DOHH2 (cell line): Measurements from ENCODE around the gene USP17L20.
"Not testable (repeated sequence)": the region's sequence is repeated elsewhere in the genome, so short reads cannot be mapped to it uniquely, and the experiment has no call there.

ENCODE experiments used
- CTCF ChIP-seq: fragments of 200-600 bp; sonication (generic); IDR thresholded peaks from one replicate; pipeline ENCODE4 v1.5.1; 2014; ENCODE audit warnings: antibody characterized with exemption, mild to moderate bottlenecking, low read depth, low read length; ENCODE audit not compliant: poor library complexity, severe bottlenecking
- EZH2phosphoT487 ChIP-seq: fragments of 200-600 bp; sonication (generic); IDR thresholded peaks from 2 replicates; pipeline ENCODE4 v1.6.1; 2017; ENCODE audit warnings: borderline replicate concordance, mild to moderate bottlenecking, antibody characterized with exemption, low read length, moderate library complexity, mixed read lengths

- not testable (repeated sequence) for TF ChIP-seq CTCF, EZH2phosphoT487
These were observed 38.1 kb upstream of the USP17L20 start, which contains the start of gene USP17L12 for GRCh38 chr4:9219852-9220251.
